ENCODE data around the gene TGFB2. TPM values are rescaled to one million over a fixed set of nuclear protein-coding genes. Genes with fewer than 3 reads are reported as not detected.

TGFB2 gene
- total RNA-seq, 2 experiments from 2014 or later = not detected

GRCh38 chr1:218413179-218413578, 68.0 kb downstream of the TGFB2 start:
- no peaks in the 10 kb centered on the region for H3K36me3 Mint-ChIP-seq (ENCODE audit: low read depth)
- ChIA-PET POLR2A (no interaction called here), CTCF (no interaction called here)
- no peaks in the 10 kb centered on the region for H3K9me3 Mint-ChIP-seq
- no peak overlapping the region for H3K27ac Mint-ChIP-seq
- DNase-seq = no peak
- peaks cover 6% of the 10 kb centered on the region for H3K27me3 Mint-ChIP-seq
- no peaks in the 10 kb centered on the region for H3K4me1 Mint-ChIP-seq
- H3K4me3 Mint-ChIP-seq = no peak overlapping the region

GRCh38 chr1:218414060-218414728, 69.1 kb downstream of the TGFB2 start:
- Mint-ChIP-seq H3K27me3 (peaks cover 6% of the 10 kb centered on the region), H3K4me3 (no peak overlapping the region), H3K27ac (no peak overlapping the region), H3K4me1 (no peaks in the 10 kb centered on the region), H3K36me3 (ENCODE audit: low read depth) (no peaks in the 10 kb centered on the region), H3K9me3 (no peaks in the 10 kb centered on the region)
- no peak for DNase-seq
- ChIA-PET POLR2A (no interaction called here), CTCF (no interaction called here)

GRCh38 chr1:218415726-218416125, 70.6 kb downstream of the TGFB2 start:
- POLR2A ChIA-PET = no interaction called here
- Mint-ChIP-seq H3K27ac (no peak overlapping the region), H3K27me3 (no peaks in the 10 kb centered on the region), H3K4me1 (no peaks in the 10 kb centered on the region), H3K9me3 (no peaks in the 10 kb centered on the region), H3K36me3 (ENCODE audit: low read depth) (no peaks in the 10 kb centered on the region), H3K4me3 (no peak overlapping the region)
- CTCF ChIA-PET = no interaction called here
- DNase-seq = no peak

GRCh38 chr1:218421531-218421930, 76.4 kb downstream of the TGFB2 start:
- CTCF ChIA-PET = no interaction called here
- H3K4me3 Mint-ChIP-seq = no peak overlapping the region
- no peak overlapping the region for H3K27ac Mint-ChIP-seq
- no peak for DNase-seq
- POLR2A ChIA-PET = no interaction called here
- H3K36me3 Mint-ChIP-seq (ENCODE audit: low read depth) = no peaks in the 10 kb centered on the region
- no peaks in the 10 kb centered on the region for H3K9me3 Mint-ChIP-seq
- no peaks in the 10 kb centered on the region for H3K4me1 Mint-ChIP-seq
- H3K27me3 Mint-ChIP-seq = no peaks in the 10 kb centered on the region

- no peak for DNase-seq
- Mint-ChIP-seq H3K27ac (no peak overlapping the region), H3K4me1 (no peaks in the 10 kb centered on the region), H3K4me3 (no peak overlapping the region), H3K9me3 (no peaks in the 10 kb centered on the region), H3K36me3 (ENCODE audit: low read depth) (no peaks in the 10 kb centered on the region), H3K27me3 (no peaks in the 10 kb centered on the region)
- POLR2A ChIA-PET = no interaction called here
- CTCF ChIA-PET = no interaction called here
These were observed 79.4 kb downstream of the TGFB2 start for GRCh38 chr1:218424502-218424901.

GRCh38 chr1:218425647-218426342, 80.7 kb downstream of the TGFB2 start:
- H3K27me3 Mint-ChIP-seq = no peaks in the 10 kb centered on the region
- H3K4me3 Mint-ChIP-seq = no peak overlapping the region
- H3K9me3 Mint-ChIP-seq = no peaks in the 10 kb centered on the region
- no peaks in the 10 kb centered on the region for H3K4me1 Mint-ChIP-seq
- no peaks in the 10 kb centered on the region for H3K36me3 Mint-ChIP-seq (ENCODE audit: low read depth)
- POLR2A ChIA-PET = no interaction called here
- CTCF ChIA-PET = no interaction called here
- H3K27ac Mint-ChIP-seq = no peak overlapping the region
- no peak for DNase-seq

GRCh38 chr1:218426343-218426657, 81.2 kb downstream of the TGFB2 start:
- DNase-seq = no peak
- H3K4me3 Mint-ChIP-seq = no peak overlapping the region
- ChIA-PET POLR2A (no interaction called here), CTCF (no interaction called here)
- no peaks in the 10 kb centered on the region for H3K27me3 Mint-ChIP-seq
- no peaks in the 10 kb centered on the region for H3K4me1 Mint-ChIP-seq
- H3K36me3 Mint-ChIP-seq (ENCODE audit: low read depth) = no peaks in the 10 kb centered on the region
- no peaks in the 10 kb centered on the region for H3K9me3 Mint-ChIP-seq
- H3K27ac Mint-ChIP-seq = no peak overlapping the region

GRCh38 chr1:218429301-218429700, 84.2 kb downstream of the TGFB2 start:
- CTCF ChIA-PET = no interaction called here
- POLR2A ChIA-PET = no interaction called here
- DNase-seq = no peak
- Mint-ChIP-seq H3K27me3 (peaks cover 2% of the 10 kb centered on the region), H3K36me3 (ENCODE audit: low read depth) (no peaks in the 10 kb centered on the region), H3K4me1 (no peaks in the 10 kb centered on the region), H3K9me3 (no peaks in the 10 kb centered on the region), H3K4me3 (no peak overlapping the region), H3K27ac (no peak overlapping the region)

GRCh38 chr1:218430346-218430745, 85.2 kb downstream of the TGFB2 start:
- Mint-ChIP-seq H3K4me1 (no peaks in the 10 kb centered on the region), H3K9me3 (no peaks in the 10 kb centered on the region), H3K4me3 (no peak overlapping the region), H3K27ac (no peak overlapping the region), H3K27me3 (peaks cover 2% of the 10 kb centered on the region), H3K36me3 (ENCODE audit: low read depth) (no peaks in the 10 kb centered on the region)
- no peak for DNase-seq
- POLR2A ChIA-PET = no interaction called here
- CTCF ChIA-PET = no interaction called here

GRCh38 chr1:218430822-218431221, 85.7 kb downstream of the TGFB2 start:
- Mint-ChIP-seq H3K36me3 (ENCODE audit: low read depth) (no peaks in the 10 kb centered on the region), H3K9me3 (no peaks in the 10 kb centered on the region), H3K27me3 (peaks cover 2% of the 10 kb centered on the region), H3K27ac (no peak overlapping the region), H3K4me3 (no peak overlapping the region), H3K4me1 (no peaks in the 10 kb centered on the region)
- no peak for DNase-seq
- CTCF ChIA-PET = no interaction called here
- POLR2A ChIA-PET = no interaction called here

- DNase-seq = no peak
- Mint-ChIP-seq H3K4me1 (no peaks in the 10 kb centered on the region), H3K9me3 (no peaks in the 10 kb centered on the region), H3K27me3 (peaks cover 2% of the 10 kb centered on the region), H3K4me3 (no peak overlapping the region), H3K36me3 (ENCODE audit: low read depth) (no peaks in the 10 kb centered on the region), H3K27ac (no peak overlapping the region)
- CTCF ChIA-PET = no interaction called here
- POLR2A ChIA-PET = no interaction called here
These were observed 86.3 kb downstream of the TGFB2 start for GRCh38 chr1:218431476-218431875.

- CTCF ChIA-PET = no interaction called here
These were observed 88.6 kb downstream of the TGFB2 start for GRCh38 chr1:218433744-218434143.

GRCh38 chr1:218435528-218435927, 90.4 kb downstream of the TGFB2 start:
- Mint-ChIP-seq H3K36me3 (ENCODE audit: low read depth) (no peaks in the 10 kb centered on the region), H3K4me1 (no peaks in the 10 kb centered on the region), H3K27ac (no peak overlapping the region), H3K9me3 (no peaks in the 10 kb centered on the region), H3K27me3 (peaks cover 2% of the 10 kb centered on the region), H3K4me3 (no peak overlapping the region)
- DNase-seq = no peak
- CTCF ChIA-PET = no interaction called here
- POLR2A ChIA-PET = no interaction called here

More at GRCh38 chr1:218433744-218434143, 88.6 kb downstream of the TGFB2 start:
- no peaks in the 10 kb centered on the region for H3K36me3 Mint-ChIP-seq (ENCODE audit: low read depth)
- no peaks in the 10 kb centered on the region for H3K9me3 Mint-ChIP-seq
- no peaks in the 10 kb centered on the region for H3K4me1 Mint-ChIP-seq
- H3K27me3 Mint-ChIP-seq = peaks cover 2% of the 10 kb centered on the region
- DNase-seq = no peak
- no peak overlapping the region for H3K4me3 Mint-ChIP-seq
- POLR2A ChIA-PET = no interaction called here
- no peak overlapping the region for H3K27ac Mint-ChIP-seq

GRCh38 chr1:218436346-218436745, 91.2 kb downstream of the TGFB2 start:
- ChIA-PET POLR2A (no interaction called here), CTCF (no interaction called here)
- H3K27ac Mint-ChIP-seq = no peak overlapping the region
- no peaks in the 10 kb centered on the region for H3K9me3 Mint-ChIP-seq
- no peak overlapping the region for H3K4me3 Mint-ChIP-seq
- H3K4me1 Mint-ChIP-seq = no peaks in the 10 kb centered on the region
- no peaks in the 10 kb centered on the region for H3K36me3 Mint-ChIP-seq (ENCODE audit: low read depth)
- DNase-seq = no peak
- H3K27me3 Mint-ChIP-seq = peaks cover 2% of the 10 kb centered on the region

All from activated CD4-positive, alpha-beta memory T cell treated with anti-CD3 and anti-CD28 coated beads, Interleukin-2, amount 10 ng/mL, durations not matched to agents 7 days and 5 days (primary cell).